Left lung (tissue), 10 donors: ENCODE results near the gene OR1L6. TPM values are rescaled to one million over a fixed set of nuclear protein-coding genes. Genes with fewer than 3 reads are reported as not detected.

ENCODE experiments used
- ATAC-seq: fragments of 200-7000 bp; cut with Tn5 transposase; one replicate; pipeline ENCODE4 v1.9.1; 2020; ENCODE audit warnings: moderate library complexity
- DNase-seq, 4 donors: peaks; one replicate each; pipeline ENCODE4 v3.0.0-alpha.2; 2013 to 2020
- H3K27ac ChIP-seq, 2 donors: fragments of 200-600 bp; sonication (generic) in 1 of 2; one replicate each; pipeline versions ENCODE4 v1.5.0 to v1.8.0; 2020 to 2021
- H3K27me3 ChIP-seq, 2 donors: fragments of 200-600 bp; sonication (generic) in 1 of 2; one replicate each; pipeline versions ENCODE4 v1.5.0 to v1.8.0; 2020 to 2021
- H3K36me3 ChIP-seq, 2 donors: fragments of 200-600 bp; sonication (generic) in 1 of 2; one replicate each; pipeline versions ENCODE4 v1.5.0 to v1.8.0; 2020 to 2021
- H3K4me1 ChIP-seq, 2 donors: fragments of 200-600 bp; one replicate each; pipeline ENCODE4 v1.8.0; 2021
- H3K4me3 ChIP-seq, 2 donors: fragments of 200-600 bp; sonication (generic) in 1 of 2; one replicate each; pipeline versions ENCODE4 v1.5.0 to v1.8.0; 2020 to 2021; ENCODE audit warnings: mild to moderate bottlenecking in 1 of 2
- H3K9me3 ChIP-seq, 2 donors: fragments of 200-600 bp; sonication (generic) in 1 of 2; one replicate each; pipeline versions ENCODE4 v1.5.0 to v1.8.0; 2020 to 2021
- CTCF ChIP-seq, 2 donors: fragments of 200-600 bp; sonication (generic) in 1 of 2; IDR thresholded peaks; one replicate each; pipeline versions ENCODE4 v1.5.0 to v1.8.0; 2021; ENCODE audit warnings: antibody characterized with exemption in 2 of 2
- intact Hi-C, 2 donors: fragments of 100-400 bp; cut with DNase I; formaldehyde crosslinking; loops; one replicate each; pipeline versions ENCODE4 v1.11.2 to v1.14.2; 2022
- polyA plus RNA-seq, 6 donors: library from polyadenylated mRNA; unstranded; fragments of 120-200 nt; gene quantifications; one replicate each; pipeline ENCODE4 v1.2.1, GENCODE V29; 2013; ENCODE audit not compliant: insufficient read length in 6 of 6
- total RNA-seq, 2 donors: library from RNA; stranded (reverse); fragmentation: NEBNext Ultra II Directional; extraction: Animal tissue kit (Norgen Biotek cat#: 25700); gene quantifications; one replicate each; pipeline ENCODE4 v1.2.1, GENCODE V29; 2021
- donor health status: DM: no; HTN: yes; CAD: no.
- donor health status: DM: no; HTN: no; CAD: no.

Gene OR1L6
- total and polyA plus RNA-seq, 8 donors: not detected

- intact Hi-C loops: no loop called here
- Histone ChIP-seq H3K36me3 (no peaks in the 10 kb centered on the region), H3K4me3 (no peak overlapping the region), H3K4me1 (no peaks in the 10 kb centered on the region), H3K27me3 (no peaks in the 10 kb centered on the region), H3K27ac (no peak overlapping the region), H3K9me3 (no peaks in the 10 kb centered on the region)
- DNase-seq (no peak), ATAC-seq (no peak)
- no peak for TF ChIP-seq CTCF (IDR thresholded peaks at IDR 0.05)
Measured at GRCh38 chr9:122789256-122790046, 47.3 kb downstream of the OR1L6 start.

- H3K4me1 ChIP-seq: no peaks in the 10 kb centered on the region
- intact Hi-C loops: no loop called here
- DNase-seq (no peak), ATAC-seq (no peak)
- TF ChIP-seq CTCF (IDR thresholded peaks at IDR 0.05): no peak
- no peak overlapping the region for H3K27ac ChIP-seq
- H3K36me3 ChIP-seq: no peaks in the 10 kb centered on the region
- H3K27me3 ChIP-seq: no peaks in the 10 kb centered on the region
- no peak overlapping the region for H3K4me3 ChIP-seq
- no peaks in the 10 kb centered on the region for H3K9me3 ChIP-seq
Measured at GRCh38 chr9:122791872-122792669, 50.0 kb downstream of the OR1L6 start.

GRCh38 chr9:122797316-122798063 lies 55.4 kb downstream of the OR1L6 start:
- Histone ChIP-seq H3K4me1 (no peaks in the 10 kb centered on the region), H3K27me3 (no peaks in the 10 kb centered on the region), H3K27ac (no peak overlapping the region), H3K9me3 (no peaks in the 10 kb centered on the region), H3K36me3 (no peaks in the 10 kb centered on the region), H3K4me3 (no peak overlapping the region)
- intact Hi-C loops: no loop called here
- TF ChIP-seq CTCF (IDR thresholded peaks at IDR 0.05): no peak
- ATAC-seq (no peak), DNase-seq (no peak)

Other genes with a start within 250 kb of the OR1L6 start
- gene OR1J2, start 231.5 kb upstream of the OR1L6 start, total RNA-seq: not detected
- not detected for gene OR1J2, start 231.5 kb upstream of the OR1L6 start, polyA plus RNA-seq
- gene OR1J4, start 223.2 kb upstream of the OR1L6 start, total RNA-seq: not detected
- not detected for gene OR1J4, start 223.2 kb upstream of the OR1L6 start, polyA plus RNA-seq
- not detected for gene OR1N1, start 215.0 kb upstream of the OR1L6 start, total RNA-seq
- gene OR1N1, start 215.0 kb upstream of the OR1L6 start, polyA plus RNA-seq: not detected
- gene OR1N2, start 189.2 kb upstream of the OR1L6 start, total RNA-seq: not detected
- not detected for gene OR1N2, start 189.2 kb upstream of the OR1L6 start, polyA plus RNA-seq
- not detected for gene OR1L8, start 158.9 kb upstream of the OR1L6 start, total RNA-seq
- under 1 TPM; 0.10 to 0.52 (median 0.37) TPM for gene OR1L8, start 158.9 kb upstream of the OR1L6 start, polyA plus RNA-seq
- gene OR1Q1, start 127.6 kb upstream of the OR1L6 start, total RNA-seq: not detected
- under 1 TPM in 1 of 6 donors, not detected in 5; 0.21 TPM for gene OR1Q1, start 127.6 kb upstream of the OR1L6 start, polyA plus RNA-seq
- under 1 TPM in 1 of 2 donors, not detected in 1; 0.29 TPM for gene OR1B1, start 84.7 kb upstream of the OR1L6 start, total RNA-seq
- under 1 TPM in 1 of 6 donors, not detected in 5; 0.20 TPM for gene OR1B1, start 84.7 kb upstream of the OR1L6 start, polyA plus RNA-seq
- gene OR1L1, start 80.6 kb upstream of the OR1L6 start, total RNA-seq: not detected
- gene OR1L1, start 80.6 kb upstream of the OR1L6 start, polyA plus RNA-seq: not detected
- gene OR1L3, start 67.2 kb upstream of the OR1L6 start, total RNA-seq: not detected
- gene OR1L3, start 67.2 kb upstream of the OR1L6 start, polyA plus RNA-seq: not detected
- not detected for gene OR1L4, start 18.3 kb upstream of the OR1L6 start, total RNA-seq
- gene OR1L4, start 18.3 kb upstream of the OR1L6 start, polyA plus RNA-seq: not detected
- gene OR5C1, start 46.6 kb downstream of the OR1L6 start, total RNA-seq: not detected
- gene OR5C1, start 46.6 kb downstream of the OR1L6 start, polyA plus RNA-seq: not detected
- not detected for gene OR1K1, start 57.8 kb downstream of the OR1L6 start, total RNA-seq
- gene OR1K1, start 57.8 kb downstream of the OR1L6 start, polyA plus RNA-seq: not detected
- 10 to 100 TPM; 18.4 to 18.8 TPM for gene PDCL, start 86.3 kb downstream of the OR1L6 start, total RNA-seq
- gene PDCL, start 86.3 kb downstream of the OR1L6 start, polyA plus RNA-seq: 10 to 100 TPM; 38.1 to 45.6 (median 40.6) TPM
- gene RC3H2, start 163.1 kb downstream of the OR1L6 start, total RNA-seq: 10 to 100 TPM; 46.1 to 48.3 TPM
- 10 to 100 TPM; 39.8 to 43.9 (median 41.7) TPM for gene RC3H2, start 163.1 kb downstream of the OR1L6 start, polyA plus RNA-seq
- 1 to 10 TPM; 6.9 to 8.6 TPM for gene ZBTB6, start 171.0 kb downstream of the OR1L6 start, total RNA-seq
- 10 to 100 TPM; 13.3 to 15.3 (median 14.4) TPM for gene ZBTB6, start 171.0 kb downstream of the OR1L6 start, polyA plus RNA-seq
- 1 to 10 TPM; 5.2 to 5.4 TPM for gene ZBTB26, start 189.2 kb downstream of the OR1L6 start, total RNA-seq
- 10 to 100 TPM; 19.0 to 22.2 (median 19.3) TPM for gene ZBTB26, start 189.2 kb downstream of the OR1L6 start, polyA plus RNA-seq
- gene RABGAP1, start 198.7 kb downstream of the OR1L6 start, total RNA-seq: 10 to 100 TPM; 52.6 to 55.4 TPM
- gene RABGAP1, start 198.7 kb downstream of the OR1L6 start, polyA plus RNA-seq: 10 to 100 TPM; 71.5 to 85.9 (median 77.1) TPM